ENCODE results near the gene INSYN1.

DNA sequence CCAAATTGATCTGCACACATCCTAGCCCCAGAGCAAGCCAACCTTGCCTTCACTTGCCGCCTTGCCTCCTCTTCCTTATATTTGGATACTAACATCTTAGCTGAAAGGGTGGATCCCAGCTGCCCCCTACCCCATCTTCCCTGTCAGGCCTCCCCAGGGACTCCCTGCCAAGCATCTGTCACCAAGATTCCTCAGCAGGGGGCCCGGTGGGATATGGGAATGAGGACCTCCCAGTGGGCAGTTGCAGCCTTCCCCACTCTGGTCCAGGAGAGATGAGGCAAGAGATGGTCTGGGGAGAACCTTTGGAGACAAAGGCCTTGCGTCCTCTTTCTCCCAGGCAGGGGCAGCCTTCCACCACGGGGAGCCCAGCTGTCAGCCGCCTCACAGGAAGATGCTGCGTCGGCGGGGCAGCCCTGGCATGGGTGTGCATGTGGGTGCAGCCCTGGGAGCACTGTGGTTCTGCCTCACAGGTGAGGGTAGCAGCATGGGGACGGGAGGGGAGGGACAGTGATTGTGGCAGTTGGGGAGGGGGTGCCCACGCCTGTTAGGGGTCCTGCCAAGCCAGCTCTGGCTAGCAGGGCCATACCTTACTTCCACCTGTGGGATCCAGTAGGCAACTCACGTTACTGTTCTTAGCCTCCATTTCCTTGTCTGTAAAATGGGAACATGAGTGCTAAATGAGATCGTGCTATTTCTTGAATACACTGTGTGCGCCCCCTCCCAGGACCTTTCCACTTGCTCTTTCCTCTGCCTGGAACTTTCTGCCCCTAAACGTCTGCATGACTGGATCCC, 53.7 kb downstream of the INSYN1 start:
- TF ChIP-seq, protein P1, sequence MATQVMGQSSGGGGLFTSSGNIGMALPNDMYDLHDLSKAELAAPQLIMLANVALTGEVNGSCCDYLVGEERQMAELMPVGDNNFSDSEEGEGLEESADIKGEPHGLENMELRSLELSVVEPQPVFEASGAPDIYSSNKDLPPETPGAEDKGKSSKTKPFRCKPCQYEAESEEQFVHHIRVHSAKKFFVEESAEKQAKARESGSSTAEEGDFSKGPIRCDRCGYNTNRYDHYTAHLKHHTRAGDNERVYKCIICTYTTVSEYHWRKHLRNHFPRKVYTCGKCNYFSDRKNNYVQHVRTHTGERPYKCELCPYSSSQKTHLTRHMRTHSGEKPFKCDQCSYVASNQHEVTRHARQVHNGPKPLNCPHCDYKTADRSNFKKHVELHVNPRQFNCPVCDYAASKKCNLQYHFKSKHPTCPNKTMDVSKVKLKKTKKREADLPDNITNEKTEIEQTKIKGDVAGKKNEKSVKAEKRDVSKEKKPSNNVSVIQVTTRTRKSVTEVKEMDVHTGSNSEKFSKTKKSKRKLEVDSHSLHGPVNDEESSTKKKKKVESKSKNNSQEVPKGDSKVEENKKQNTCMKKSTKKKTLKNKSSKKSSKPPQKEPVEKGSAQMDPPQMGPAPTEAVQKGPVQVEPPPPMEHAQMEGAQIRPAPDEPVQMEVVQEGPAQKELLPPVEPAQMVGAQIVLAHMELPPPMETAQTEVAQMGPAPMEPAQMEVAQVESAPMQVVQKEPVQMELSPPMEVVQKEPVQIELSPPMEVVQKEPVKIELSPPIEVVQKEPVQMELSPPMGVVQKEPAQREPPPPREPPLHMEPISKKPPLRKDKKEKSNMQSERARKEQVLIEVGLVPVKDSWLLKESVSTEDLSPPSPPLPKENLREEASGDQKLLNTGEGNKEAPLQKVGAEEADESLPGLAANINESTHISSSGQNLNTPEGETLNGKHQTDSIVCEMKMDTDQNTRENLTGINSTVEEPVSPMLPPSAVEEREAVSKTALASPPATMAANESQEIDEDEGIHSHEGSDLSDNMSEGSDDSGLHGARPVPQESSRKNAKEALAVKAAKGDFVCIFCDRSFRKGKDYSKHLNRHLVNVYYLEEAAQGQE (IDR thresholded peaks at IDR 0.05; ENCODE audit: unreplicated experiment) = no peak
- TF ChIP-seq, protein P2, sequence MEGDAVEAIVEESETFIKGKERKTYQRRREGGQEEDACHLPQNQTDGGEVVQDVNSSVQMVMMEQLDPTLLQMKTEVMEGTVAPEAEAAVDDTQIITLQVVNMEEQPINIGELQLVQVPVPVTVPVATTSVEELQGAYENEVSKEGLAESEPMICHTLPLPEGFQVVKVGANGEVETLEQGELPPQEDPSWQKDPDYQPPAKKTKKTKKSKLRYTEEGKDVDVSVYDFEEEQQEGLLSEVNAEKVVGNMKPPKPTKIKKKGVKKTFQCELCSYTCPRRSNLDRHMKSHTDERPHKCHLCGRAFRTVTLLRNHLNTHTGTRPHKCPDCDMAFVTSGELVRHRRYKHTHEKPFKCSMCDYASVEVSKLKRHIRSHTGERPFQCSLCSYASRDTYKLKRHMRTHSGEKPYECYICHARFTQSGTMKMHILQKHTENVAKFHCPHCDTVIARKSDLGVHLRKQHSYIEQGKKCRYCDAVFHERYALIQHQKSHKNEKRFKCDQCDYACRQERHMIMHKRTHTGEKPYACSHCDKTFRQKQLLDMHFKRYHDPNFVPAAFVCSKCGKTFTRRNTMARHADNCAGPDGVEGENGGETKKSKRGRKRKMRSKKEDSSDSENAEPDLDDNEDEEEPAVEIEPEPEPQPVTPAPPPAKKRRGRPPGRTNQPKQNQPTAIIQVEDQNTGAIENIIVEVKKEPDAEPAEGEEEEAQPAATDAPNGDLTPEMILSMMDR (conservative IDR thresholded peaks at IDR 0.05; ENCODE audit: low read depth in 2 of 2) = no peak
- TF ChIP-seq EZH2 (IDR thresholded peaks at IDR 0.05; ENCODE audit: low read depth, unreplicated experiment) (no peak), ZNF331 (CRISPR knock-in tag; IDR thresholded peaks at IDR 0.05; ENCODE audit: low read depth) (no peak), POLR2AphosphoS5 (IDR thresholded peaks at IDR 0.05; ENCODE audit: low read depth) (no peak), JUNB (IDR thresholded peaks at IDR 0.05; ENCODE audit: unreplicated experiment) (no peak), EZH2phosphoT487 (IDR thresholded peaks at IDR 0.05; ENCODE audit: unreplicated experiment) (no peak), ZNF114 (CRISPR knock-in tag; IDR thresholded peaks at IDR 0.05) (no peak), CREB1 (CRISPR knock-in tag; IDR thresholded peaks at IDR 0.05; ENCODE audit: low read depth) (no peak)
- TF ChIP-seq, protein P3, sequence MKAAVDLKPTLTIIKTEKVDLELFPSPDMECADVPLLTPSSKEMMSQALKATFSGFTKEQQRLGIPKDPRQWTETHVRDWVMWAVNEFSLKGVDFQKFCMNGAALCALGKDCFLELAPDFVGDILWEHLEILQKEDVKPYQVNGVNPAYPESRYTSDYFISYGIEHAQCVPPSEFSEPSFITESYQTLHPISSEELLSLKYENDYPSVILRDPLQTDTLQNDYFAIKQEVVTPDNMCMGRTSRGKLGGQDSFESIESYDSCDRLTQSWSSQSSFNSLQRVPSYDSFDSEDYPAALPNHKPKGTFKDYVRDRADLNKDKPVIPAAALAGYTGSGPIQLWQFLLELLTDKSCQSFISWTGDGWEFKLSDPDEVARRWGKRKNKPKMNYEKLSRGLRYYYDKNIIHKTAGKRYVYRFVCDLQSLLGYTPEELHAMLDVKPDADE (IDR thresholded peaks at IDR 0.05) = no peak
